ENCODE measurements around the gene OBI1. TPM values are rescaled to one million over a fixed set of nuclear protein-coding genes. Genes with fewer than 3 reads are reported as not detected.
"Not testable (repeated sequence)": the region's sequence is repeated elsewhere in the genome, so short reads cannot be mapped to it uniquely, and the experiment has no call there.

Gene OBI1
- total RNA-seq, 1 donor from 2014 or later = 26.1 TPM

DNA sequence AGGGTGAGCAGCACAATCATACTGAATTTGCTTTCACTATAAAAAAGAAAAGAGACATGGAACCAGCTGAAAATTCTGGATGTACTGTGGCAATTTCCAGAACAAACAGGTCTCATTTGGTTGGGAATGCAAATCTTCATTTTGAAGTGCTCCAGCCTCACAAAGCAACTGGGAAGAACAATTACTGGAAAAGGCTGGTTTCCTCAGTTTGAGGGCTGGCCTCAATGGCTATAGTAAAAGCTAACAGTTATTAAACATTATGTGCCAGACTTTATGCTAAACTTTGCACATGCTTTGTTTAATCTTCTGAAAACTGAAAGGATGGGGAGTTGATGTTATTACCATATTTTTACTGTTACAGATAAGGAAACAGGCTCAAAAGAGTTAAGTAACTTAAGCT lies 3.0 kb downstream of the OBI1 start:
- TF ChIP-seq, protein P1, sequence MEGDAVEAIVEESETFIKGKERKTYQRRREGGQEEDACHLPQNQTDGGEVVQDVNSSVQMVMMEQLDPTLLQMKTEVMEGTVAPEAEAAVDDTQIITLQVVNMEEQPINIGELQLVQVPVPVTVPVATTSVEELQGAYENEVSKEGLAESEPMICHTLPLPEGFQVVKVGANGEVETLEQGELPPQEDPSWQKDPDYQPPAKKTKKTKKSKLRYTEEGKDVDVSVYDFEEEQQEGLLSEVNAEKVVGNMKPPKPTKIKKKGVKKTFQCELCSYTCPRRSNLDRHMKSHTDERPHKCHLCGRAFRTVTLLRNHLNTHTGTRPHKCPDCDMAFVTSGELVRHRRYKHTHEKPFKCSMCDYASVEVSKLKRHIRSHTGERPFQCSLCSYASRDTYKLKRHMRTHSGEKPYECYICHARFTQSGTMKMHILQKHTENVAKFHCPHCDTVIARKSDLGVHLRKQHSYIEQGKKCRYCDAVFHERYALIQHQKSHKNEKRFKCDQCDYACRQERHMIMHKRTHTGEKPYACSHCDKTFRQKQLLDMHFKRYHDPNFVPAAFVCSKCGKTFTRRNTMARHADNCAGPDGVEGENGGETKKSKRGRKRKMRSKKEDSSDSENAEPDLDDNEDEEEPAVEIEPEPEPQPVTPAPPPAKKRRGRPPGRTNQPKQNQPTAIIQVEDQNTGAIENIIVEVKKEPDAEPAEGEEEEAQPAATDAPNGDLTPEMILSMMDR (conservative IDR thresholded peaks at IDR 0.05) = no peak
- Mint-ChIP-seq H3K27ac (ENCODE audit: unreplicated experiment) (no peak overlapping the region), H3K36me3 (ENCODE audit: low read depth) (peaks cover 7% of the 10 kb centered on the region), H3K4me3 (peak overlapping the region; percentile 56), H3K9me3 (no peaks in the 10 kb centered on the region), H3K27me3 (ENCODE audit: low read depth) (peaks cover 3% of the 10 kb centered on the region), H3K4me1 (peaks cover 28% of the 10 kb centered on the region)
- DNase-seq (ENCODE audit: low read depth, low spot score) = no peak

DNA sequence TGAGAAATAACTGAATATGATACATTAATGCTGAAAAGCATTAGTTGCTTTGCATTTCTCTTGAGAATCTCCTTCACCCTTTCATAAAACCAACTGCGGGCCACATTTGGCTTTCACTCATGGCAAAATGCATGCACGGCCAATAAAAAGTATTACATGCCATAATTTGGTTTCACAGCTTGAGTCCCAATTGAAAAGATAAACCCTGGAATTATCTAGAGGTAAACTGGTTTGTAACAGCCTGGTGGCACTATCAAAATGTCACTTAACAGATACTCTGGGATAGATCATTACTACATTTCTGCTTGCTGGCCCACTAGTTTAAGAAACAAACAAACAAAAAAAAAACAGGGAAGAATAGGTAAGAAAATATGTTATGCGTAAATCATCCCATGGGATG lies 3.9 kb downstream of the OBI1 start:
- TF ChIP-seq, protein P1 (conservative IDR thresholded peaks at IDR 0.05) = no peak
- H3K27ac Mint-ChIP-seq (ENCODE audit: unreplicated experiment) = no peak overlapping the region
- no peaks in the 10 kb centered on the region for H3K27me3 Mint-ChIP-seq (ENCODE audit: low read depth)
- H3K36me3 Mint-ChIP-seq (ENCODE audit: low read depth) = peaks cover 7% of the 10 kb centered on the region
- no peaks in the 10 kb centered on the region for H3K9me3 Mint-ChIP-seq
- peak overlapping the region; percentile 0 for H3K4me3 Mint-ChIP-seq
- peaks cover 28% of the 10 kb centered on the region for H3K4me1 Mint-ChIP-seq
- no peak for DNase-seq (ENCODE audit: low read depth, low spot score)

DNA sequence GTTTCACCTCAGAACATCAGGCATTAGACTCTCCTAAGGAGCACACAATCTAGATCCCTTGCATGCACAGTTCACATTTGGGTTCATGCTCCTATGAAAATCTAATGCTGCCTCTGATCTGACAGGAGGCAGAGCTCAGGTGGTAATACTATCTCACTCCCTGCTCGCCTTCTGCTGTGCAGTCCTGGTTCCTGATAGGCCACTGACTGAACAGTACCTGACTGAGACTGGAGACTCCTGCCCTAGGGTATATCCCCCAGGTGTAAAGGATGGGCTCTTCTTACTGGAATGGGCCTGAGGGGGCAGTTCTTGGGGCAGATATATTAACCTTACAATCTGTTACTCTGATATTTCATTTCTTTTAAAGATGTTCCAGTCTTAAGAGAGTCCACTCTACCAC lies 6.3 kb downstream of the OBI1 start:
- H3K27me3 Mint-ChIP-seq (ENCODE audit: low read depth) = no peaks in the 10 kb centered on the region
- peaks cover 10% of the 10 kb centered on the region for H3K4me1 Mint-ChIP-seq
- H3K4me3 Mint-ChIP-seq = no peak overlapping the region
- H3K27ac Mint-ChIP-seq (ENCODE audit: unreplicated experiment) = no peak overlapping the region
- DNase-seq (ENCODE audit: low read depth, low spot score) = no peak
- TF ChIP-seq, protein P1 (conservative IDR thresholded peaks at IDR 0.05) = no peak
- peaks cover 3% of the 10 kb centered on the region for H3K36me3 Mint-ChIP-seq (ENCODE audit: low read depth)
- no peaks in the 10 kb centered on the region for H3K9me3 Mint-ChIP-seq

DNA sequence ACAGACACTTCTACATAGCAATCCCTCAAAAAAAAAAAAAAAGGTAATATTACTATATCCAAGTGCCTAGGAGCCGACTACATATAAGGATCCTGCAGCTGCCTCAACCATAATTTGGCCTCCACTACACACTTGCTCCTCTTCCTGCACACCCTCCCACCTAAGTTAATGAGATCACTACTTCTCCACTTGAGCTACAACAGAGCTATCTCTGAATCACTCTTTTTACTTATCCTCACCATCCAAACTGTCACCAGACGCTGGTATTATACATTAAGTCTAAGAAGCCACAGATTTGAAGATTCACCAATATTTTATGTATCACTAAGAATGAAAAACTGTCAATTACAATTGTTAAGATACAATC lies 8.3 kb downstream of the OBI1 start:
- H3K36me3 Mint-ChIP-seq (ENCODE audit: low read depth) = peaks cover 3% of the 10 kb centered on the region
- no peak overlapping the region for H3K27ac Mint-ChIP-seq (ENCODE audit: unreplicated experiment)
- H3K4me3 Mint-ChIP-seq = no peak overlapping the region
- no peaks in the 10 kb centered on the region for H3K27me3 Mint-ChIP-seq (ENCODE audit: low read depth)
- DNase-seq (ENCODE audit: low read depth, low spot score) = no peak
- peaks cover 7% of the 10 kb centered on the region for H3K4me1 Mint-ChIP-seq
- no peaks in the 10 kb centered on the region for H3K9me3 Mint-ChIP-seq
- TF ChIP-seq, protein P1 (conservative IDR thresholded peaks at IDR 0.05) = no peak

DNA sequence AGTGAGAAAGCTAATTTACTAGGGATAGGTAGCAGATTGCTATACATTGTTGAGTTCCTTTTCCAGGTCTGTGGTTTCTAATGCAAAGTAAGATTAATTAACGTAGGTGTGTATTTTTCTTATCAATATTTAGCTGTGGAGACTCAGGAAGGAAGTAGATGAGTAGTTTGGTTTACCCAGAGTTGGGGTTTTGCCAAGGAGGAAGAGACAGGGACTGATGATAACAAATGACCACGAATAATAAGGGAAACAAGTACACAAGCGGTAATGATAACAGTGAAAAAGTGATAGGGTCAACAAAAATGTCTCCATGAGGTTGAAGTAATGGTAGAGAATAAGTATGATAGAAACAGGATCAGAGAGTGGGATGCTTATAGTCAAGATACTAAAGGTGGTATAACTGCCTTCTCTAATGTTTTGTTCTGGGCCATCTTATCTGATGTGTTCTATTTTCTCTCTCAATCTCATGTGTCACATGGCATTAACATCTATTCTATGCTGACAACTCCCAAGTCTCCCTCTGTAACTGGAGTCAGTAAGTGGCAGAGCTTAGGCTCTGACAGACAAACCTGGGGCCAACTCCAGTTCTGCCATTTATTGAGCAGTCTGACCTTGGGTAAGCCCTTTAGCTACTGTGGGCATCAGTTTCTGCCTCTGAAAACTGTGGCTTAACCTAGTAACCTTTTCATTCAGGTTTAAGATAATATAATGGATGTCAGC lies 8.8 kb downstream of the OBI1 start:
- Mint-ChIP-seq H3K27ac (ENCODE audit: unreplicated experiment) (no peak overlapping the region), H3K9me3 (no peaks in the 10 kb centered on the region), H3K27me3 (ENCODE audit: low read depth) (no peaks in the 10 kb centered on the region), H3K4me1 (peaks cover 4% of the 10 kb centered on the region), H3K36me3 (ENCODE audit: low read depth) (no peaks in the 10 kb centered on the region), H3K4me3 (no peak overlapping the region)
- DNase-seq (ENCODE audit: low read depth, low spot score) = no peak
- TF ChIP-seq, protein P1 (conservative IDR thresholded peaks at IDR 0.05) = no peak

DNA sequence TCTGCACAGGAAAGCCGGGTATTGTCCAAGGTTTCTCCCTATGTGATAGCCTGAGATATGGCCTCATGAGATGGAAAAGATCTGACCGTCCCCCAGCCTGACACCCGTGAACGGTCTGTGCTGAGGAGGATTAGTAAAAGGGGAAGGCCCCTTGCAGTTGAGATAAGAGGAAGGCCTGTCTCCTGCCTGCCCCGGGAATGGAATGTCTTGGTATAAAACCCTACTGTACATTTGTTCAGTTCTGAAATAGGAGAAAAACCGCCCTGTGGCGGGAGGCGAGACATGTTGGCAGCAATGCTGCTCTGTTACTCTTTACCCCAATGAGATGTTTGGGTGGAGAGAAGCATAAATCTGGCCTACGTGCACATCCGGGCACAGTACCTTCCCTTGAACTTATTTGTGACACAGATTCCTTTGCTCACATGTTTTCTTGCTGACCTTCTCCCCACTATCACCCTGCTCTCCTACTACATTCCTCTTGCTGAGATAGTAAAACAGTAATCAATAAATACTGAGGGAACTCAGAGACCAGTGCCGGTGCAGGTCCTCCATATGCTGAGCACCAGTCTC lies 11.8 kb downstream of the OBI1 start:
- not testable (repeated sequence) for H3K4me3 Mint-ChIP-seq; H3K27ac Mint-ChIP-seq (ENCODE audit: unreplicated experiment); H3K27me3 Mint-ChIP-seq (ENCODE audit: low read depth); DNase-seq (ENCODE audit: low read depth, low spot score); H3K36me3 Mint-ChIP-seq (ENCODE audit: low read depth); H3K9me3 Mint-ChIP-seq; H3K4me1 Mint-ChIP-seq

All from neural crest cell (in vitro differentiated cells).